Mammary epithelial cell (primary cell): ENCODE results near the gene HOMER2.

ENCODE experiments used
- EZH2 ChIP-seq: IDR thresholded peaks from 2 replicates; pipeline ENCODE4 v1.6.1; 2012; ENCODE audit warnings: low read length, inconsistent platforms, borderline replicate concordance
- TF ChIP-seq, protein P1 (sequence below), 2 donors: IDR thresholded peaks in 1 of 2; conservative IDR thresholded peaks in 1 of 2; 2 replicates each; pipeline ENCODE4 v1.5.1; 2011 to 2012; ENCODE audit warnings: inconsistent platforms in 2 of 2, low read length in 2 of 2, mild to moderate bottlenecking in 2 of 2, control low read depth in 1 of 2, low read depth in 1 of 2; ENCODE audit not compliant: insufficient read depth in 1 of 2; ENCODE audit errors: extremely low read depth in 1 of 2

DNA sequence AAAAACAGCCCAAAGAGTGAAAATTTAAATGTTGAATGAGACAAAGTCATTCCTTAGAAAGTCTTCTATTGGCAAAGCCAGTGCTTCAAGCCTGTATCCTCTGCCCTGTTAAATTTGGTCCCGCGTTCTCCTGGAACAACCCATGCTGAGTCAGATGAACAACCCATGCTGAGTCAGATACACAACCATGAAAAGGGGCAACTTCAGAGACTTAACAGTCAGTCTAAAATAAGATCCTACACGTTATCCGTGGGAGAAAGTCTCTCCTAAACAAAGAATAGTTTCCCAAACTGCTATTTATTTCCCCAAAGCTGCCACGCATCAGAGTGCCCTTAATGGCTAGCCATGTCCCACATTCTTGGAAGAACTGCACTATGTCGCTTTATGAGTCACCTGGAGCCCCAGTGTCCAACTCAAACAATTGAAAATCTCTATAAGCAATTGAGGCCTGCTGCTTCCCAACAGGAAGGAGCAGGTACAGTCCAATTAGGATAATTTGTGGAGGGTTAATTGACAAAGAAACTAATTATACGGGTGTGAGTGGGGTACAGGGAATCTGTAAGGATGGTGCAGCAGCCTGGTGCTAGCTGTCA, 77.0 kb downstream of the HOMER2 start:
- TF ChIP-seq, protein P1, sequence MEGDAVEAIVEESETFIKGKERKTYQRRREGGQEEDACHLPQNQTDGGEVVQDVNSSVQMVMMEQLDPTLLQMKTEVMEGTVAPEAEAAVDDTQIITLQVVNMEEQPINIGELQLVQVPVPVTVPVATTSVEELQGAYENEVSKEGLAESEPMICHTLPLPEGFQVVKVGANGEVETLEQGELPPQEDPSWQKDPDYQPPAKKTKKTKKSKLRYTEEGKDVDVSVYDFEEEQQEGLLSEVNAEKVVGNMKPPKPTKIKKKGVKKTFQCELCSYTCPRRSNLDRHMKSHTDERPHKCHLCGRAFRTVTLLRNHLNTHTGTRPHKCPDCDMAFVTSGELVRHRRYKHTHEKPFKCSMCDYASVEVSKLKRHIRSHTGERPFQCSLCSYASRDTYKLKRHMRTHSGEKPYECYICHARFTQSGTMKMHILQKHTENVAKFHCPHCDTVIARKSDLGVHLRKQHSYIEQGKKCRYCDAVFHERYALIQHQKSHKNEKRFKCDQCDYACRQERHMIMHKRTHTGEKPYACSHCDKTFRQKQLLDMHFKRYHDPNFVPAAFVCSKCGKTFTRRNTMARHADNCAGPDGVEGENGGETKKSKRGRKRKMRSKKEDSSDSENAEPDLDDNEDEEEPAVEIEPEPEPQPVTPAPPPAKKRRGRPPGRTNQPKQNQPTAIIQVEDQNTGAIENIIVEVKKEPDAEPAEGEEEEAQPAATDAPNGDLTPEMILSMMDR (conservative IDR thresholded peaks at IDR 0.05 in 1 of 2, IDR thresholded peaks at IDR 0.05 in 1 of 2; ENCODE audit: extremely low read depth in 1 of 2, insufficient read depth in 1 of 2, low read depth in 1 of 2, low read length in 2 of 2), result no peak
- no peak for TF ChIP-seq EZH2
